Breast epithelium (tissue), 3 donors: ENCODE data around the gene ADCY6.

Experiments used
- CTCF ChIP-seq, 3 donors: fragments of 450-650 bp; IDR thresholded peaks; one replicate each; pipeline ENCODE4 v1.5.1; 2016 to 2017; ENCODE audit warnings: antibody characterized with exemption in 3 of 3, mild to moderate bottlenecking in 3 of 3, moderate library complexity in 3 of 3
- POLR2AphosphoS5 ChIP-seq, 3 donors: sonication (generic); formaldehyde crosslinking; IDR thresholded peaks; one replicate each; pipeline ENCODE4 v1.6.1; 2017; ENCODE audit warnings: antibody characterized with exemption in 3 of 3

DNA sequence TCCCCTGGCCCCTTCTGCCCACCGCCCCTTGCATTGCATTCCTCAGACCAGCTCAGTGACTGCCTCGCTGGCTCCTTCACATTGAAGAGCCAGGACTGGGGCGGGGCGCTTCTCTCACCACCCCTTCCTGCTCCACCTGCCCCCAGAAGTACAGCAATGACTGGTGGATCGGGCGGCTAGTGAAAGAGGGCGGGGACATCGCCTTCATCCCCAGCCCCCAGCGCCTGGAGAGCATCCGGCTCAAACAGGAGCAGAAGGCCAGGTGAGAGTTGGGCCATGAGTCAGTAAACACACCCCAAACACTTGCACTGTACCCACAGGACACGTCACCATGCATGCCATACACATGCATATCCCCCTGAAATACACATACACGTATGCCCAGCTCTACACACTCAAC lies 35.2 kb upstream of the ADCY6 start:
- TF ChIP-seq POLR2AphosphoS5 (IDR thresholded peaks at IDR 0.05) (no peak), CTCF (IDR thresholded peaks at IDR 0.05) (no peak)
